Fibroblast of peridontal ligament (primary cell): ENCODE measurements around the gene EFCAB5.

Source experiments
- DNase-seq: peaks from one replicate; pipeline ENCODE4 v3.0.0-alpha.2; 2010; ENCODE audit errors: extremely low read depth

The EFCAB5 gene

DNA sequence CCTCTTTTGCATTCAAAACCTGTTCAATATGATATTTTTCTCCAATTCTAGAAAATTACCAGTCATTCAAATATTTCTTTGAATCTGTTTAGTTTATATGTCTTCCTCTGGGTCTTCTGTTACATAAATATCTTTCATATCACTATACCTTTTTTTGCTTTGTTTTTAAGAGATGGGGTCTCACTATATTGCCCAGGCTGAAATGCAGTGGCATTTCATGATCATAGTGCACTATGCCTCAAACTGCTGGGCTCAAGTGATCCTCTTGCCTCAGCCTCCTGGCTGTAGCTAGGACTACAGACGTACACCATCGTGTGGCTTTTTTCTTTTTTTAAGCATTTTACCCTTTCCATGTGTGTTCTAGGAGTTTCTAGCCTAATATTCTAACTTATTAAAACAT is 214.0 kb downstream of the EFCAB5 start:
- no peak for DNase-seq
